Duodenal mucosa (tissue), 2 donors: ENCODE measurements around the gene LHX6.

Experiments used
- H3K27ac ChIP-seq: one replicate; pipeline ENCODE4 v1.7.0; 2013; ENCODE audit warnings: low read depth, low read length
- H3K27me3 ChIP-seq, 2 donors: one replicate each; pipeline ENCODE4 v1.7.0; 2013; ENCODE audit warnings: low read length in 2 of 2, control low read depth in 1 of 2; ENCODE audit not compliant: insufficient read depth in 2 of 2, control insufficient read depth in 1 of 2
- H3K36me3 ChIP-seq, 2 donors: one replicate each; pipeline ENCODE4 v1.7.0; 2013; ENCODE audit warnings: low read length in 2 of 2, control low read depth in 1 of 2; ENCODE audit not compliant: insufficient read depth in 2 of 2, control insufficient read depth in 1 of 2
- H3K4me1 ChIP-seq, 2 donors: one replicate each; pipeline ENCODE4 v1.7.0; 2013; ENCODE audit warnings: low read length in 2 of 2, control low read depth in 1 of 2; ENCODE audit not compliant: insufficient read depth in 2 of 2, control insufficient read depth in 1 of 2
- H3K4me3 ChIP-seq, 2 donors: one replicate each; pipeline ENCODE4 v1.7.0; 2013; ENCODE audit warnings: low read length in 2 of 2, low read depth in 1 of 2
- H3K9ac ChIP-seq, 2 donors: one replicate each; pipeline ENCODE4 v1.7.0; 2013; ENCODE audit warnings: low read length in 2 of 2, low read depth in 1 of 2
- H3K9me3 ChIP-seq, 2 donors: one replicate each; pipeline ENCODE4 v1.7.0; 2013; ENCODE audit warnings: low read length in 2 of 2, control low read depth in 1 of 2; ENCODE audit not compliant: control insufficient read depth in 1 of 2

The LHX6 gene

DNA sequence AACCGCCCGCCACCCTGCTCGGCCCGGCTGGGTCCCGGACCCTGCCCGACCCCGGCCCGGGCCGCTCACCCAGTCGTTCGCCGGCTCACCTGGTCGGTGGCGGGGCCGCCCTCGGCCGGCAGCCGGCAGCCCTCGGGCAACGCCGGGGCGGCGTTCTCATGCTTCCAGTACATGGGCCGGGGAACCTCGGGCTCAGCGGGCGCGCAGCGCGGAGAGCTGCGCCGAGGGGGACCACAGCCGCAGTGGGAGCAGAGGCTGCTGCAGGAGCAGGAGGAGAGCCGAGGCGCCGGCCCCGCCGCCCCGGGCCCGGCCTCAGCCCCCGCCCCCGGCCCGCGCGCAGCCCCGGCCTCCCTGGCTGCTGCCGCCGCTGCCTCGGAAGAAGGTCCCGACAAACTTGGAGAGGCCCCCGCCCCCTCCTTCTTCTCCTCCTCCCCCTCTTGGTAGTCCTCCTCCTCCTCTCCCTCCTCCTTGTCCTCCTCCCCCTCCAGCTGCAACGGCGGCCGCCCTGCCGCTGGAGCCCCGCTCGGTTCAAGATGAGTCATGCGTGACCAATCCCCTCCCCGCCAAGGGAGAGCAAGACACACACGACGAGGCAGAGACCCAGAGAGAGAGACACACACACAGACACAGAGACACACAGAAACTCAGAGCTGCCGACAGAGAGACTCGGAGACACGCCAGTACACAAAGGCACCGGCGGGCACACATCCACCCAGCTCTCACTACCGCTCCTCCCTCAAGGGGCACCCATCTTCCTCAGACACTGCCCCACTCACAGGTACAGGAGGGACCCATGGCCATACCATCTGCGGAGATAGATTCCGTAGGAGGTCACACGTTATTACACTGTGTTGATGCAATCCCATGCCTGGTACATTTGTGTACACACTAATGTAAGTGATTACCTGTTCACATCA lies at the start of gene LHX6:
Gene LHX6, minus strand, starts transcription at position 390 of the 917 bp plus-strand sequence. Its CDS starts 217 bp downstream, at position 173.
- H3K27ac ChIP-seq = no peak within 1 kb of the TSS
- H3K4me3 ChIP-seq = peak within 1 kb of the TSS; percentile 35 to 40
- no peaks in the 10 kb centered on the region for H3K36me3 ChIP-seq
- no peaks in the 10 kb centered on the region for H3K9me3 ChIP-seq
- peaks cover 72 to 73% of the 10 kb centered on the region in 2 donors for H3K27me3 ChIP-seq
- H3K4me1 ChIP-seq = peaks cover 0 to 7% of the 10 kb centered on the region in 2 donors
- H3K9ac ChIP-seq = no peak within 1 kb of the TSS

DNA sequence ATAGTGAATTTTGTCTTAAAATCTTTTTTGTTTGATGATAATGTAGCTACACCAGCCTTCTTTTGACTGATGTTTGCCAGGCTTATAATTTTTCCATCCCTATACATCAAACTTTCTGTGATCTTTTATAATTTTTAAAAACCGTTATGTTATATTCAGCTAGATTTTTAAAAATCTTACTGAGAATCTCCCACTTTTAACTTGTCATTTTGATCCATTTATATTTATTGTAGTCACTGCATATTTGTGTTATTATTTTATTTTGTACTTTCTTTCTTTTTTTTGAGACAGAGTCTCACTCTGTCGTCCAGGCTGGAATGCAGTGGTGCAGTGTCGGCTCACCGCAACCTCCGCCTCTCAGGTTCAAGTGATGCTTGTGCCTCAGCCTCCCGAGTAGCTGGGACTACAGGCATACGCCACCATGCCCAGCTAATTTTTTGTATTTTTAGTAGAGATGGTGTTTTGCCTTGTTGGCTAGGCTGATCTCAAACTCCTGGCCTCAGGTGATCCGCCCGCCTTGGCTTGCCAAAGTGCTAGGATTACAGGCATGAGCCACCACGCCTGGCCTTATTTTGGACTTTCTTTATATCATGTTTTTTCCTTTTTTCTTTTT lies 48.6 kb upstream of the LHX6 start:
- H3K4me1 ChIP-seq = peaks cover 0 to 7% of the 10 kb centered on the region in 2 donors
- H3K36me3 ChIP-seq = peaks cover 4 to 34% of the 10 kb centered on the region in 2 donors
- no peak overlapping the region for H3K27ac ChIP-seq
- H3K27me3 ChIP-seq = no peaks in the 10 kb centered on the region
- no peak overlapping the region for H3K9ac ChIP-seq
- no peaks in the 10 kb centered on the region for H3K9me3 ChIP-seq
- no peak overlapping the region for H3K4me3 ChIP-seq

DNA sequence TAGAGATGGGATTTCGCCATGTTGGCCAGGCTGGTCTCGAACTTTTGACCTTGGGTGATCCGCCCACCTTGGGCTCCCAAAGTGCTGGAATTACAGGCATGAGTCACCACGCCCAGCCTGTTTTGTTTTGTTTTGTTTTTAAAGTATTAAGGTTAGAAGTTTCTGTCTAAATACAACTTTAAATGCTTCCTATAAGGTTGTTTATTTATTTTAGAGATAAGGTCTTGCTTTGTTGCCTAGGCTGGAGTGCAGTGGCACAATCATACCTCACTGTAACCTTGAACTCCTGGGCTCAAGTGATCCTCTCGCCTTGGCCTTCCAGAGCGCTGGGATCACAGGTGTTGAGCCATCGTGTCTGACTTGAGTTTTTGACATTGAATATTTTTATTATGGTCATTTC lies 47.3 kb upstream of the LHX6 start:
- H3K4me1 ChIP-seq = peaks cover 0 to 18% of the 10 kb centered on the region in 2 donors
- no peaks in the 10 kb centered on the region for H3K9me3 ChIP-seq
- H3K4me3 ChIP-seq = no peak overlapping the region
- no peak overlapping the region for H3K27ac ChIP-seq
- no peaks in the 10 kb centered on the region for H3K27me3 ChIP-seq
- H3K9ac ChIP-seq = no peak overlapping the region
- peaks cover 9 to 32% of the 10 kb centered on the region in 2 donors for H3K36me3 ChIP-seq

DNA sequence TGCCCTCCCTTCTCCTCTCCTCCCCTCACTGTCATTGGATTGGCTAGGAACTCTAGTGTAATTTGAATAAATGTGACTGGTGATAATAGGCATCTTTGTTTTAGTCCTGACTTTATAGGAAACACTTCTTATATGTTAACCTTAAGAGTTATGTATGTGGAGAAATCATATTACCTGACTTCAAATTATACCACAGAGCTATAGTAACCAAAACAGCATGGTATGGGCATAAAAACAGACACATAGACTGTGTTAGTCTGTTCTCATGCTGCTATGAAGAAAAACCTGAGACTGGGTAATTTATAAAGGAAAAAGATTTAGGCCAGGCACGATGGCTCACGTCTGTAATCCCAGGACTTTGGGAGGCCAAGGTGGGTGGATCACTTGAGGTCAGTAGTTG lies 45.3 kb upstream of the LHX6 start:
- Histone ChIP-seq H3K27me3 (no peaks in the 10 kb centered on the region), H3K4me3 (no peak overlapping the region)

DNA sequence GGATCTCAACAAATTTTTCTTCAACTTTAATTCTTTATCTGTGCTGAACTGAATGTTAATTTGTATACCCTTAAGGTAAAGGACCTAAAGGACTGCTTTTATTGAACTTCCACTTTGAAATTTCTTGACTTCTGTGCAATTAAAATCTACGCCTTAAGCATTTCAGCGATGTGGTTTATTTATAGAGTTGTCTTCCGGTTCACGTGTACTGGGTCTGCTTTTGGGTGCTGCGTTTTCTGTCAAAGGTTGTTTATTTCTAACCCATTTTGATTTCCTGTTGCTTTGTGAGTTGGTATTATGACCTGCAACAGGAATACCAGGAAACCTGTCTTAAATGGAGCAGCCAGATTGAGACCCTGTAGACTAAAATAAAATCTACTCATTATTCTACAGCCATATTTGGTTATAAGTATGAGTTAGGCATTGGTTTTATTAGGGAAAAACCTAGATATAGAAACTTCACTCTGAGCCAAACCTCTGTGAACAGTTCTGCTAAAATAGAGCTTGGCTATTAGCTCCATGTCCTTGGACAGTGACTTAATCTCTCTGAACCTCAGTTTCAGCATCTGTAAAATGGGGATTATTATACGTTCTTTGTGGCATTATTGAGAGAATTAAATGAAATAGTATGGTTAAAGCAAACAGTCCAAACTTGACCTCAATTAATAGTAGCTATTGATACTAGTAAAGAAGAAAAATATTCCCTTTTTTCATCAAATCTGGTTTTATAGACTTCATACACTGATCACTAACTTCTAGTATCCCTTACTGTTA lies 39.5 kb upstream of the LHX6 start:
- Histone ChIP-seq H3K27me3 (no peaks in the 10 kb centered on the region), H3K9ac (no peak overlapping the region), H3K9me3 (no peaks in the 10 kb centered on the region), H3K36me3 (peaks cover 11 to 12% of the 10 kb centered on the region in 2 donors), H3K27ac (no peak overlapping the region), H3K4me1 (peaks cover 17 to 37% of the 10 kb centered on the region in 2 donors), H3K4me3 (no peak overlapping the region)

More for the DNA sequence above, 45.3 kb upstream of the LHX6 start:
- H3K9me3 ChIP-seq = no peaks in the 10 kb centered on the region
- H3K4me1 ChIP-seq = peaks cover 0 to 19% of the 10 kb centered on the region in 2 donors
- H3K36me3 ChIP-seq = peaks cover 11 to 27% of the 10 kb centered on the region in 2 donors
- H3K9ac ChIP-seq = no peak overlapping the region
- no peak overlapping the region for H3K27ac ChIP-seq

DNA sequence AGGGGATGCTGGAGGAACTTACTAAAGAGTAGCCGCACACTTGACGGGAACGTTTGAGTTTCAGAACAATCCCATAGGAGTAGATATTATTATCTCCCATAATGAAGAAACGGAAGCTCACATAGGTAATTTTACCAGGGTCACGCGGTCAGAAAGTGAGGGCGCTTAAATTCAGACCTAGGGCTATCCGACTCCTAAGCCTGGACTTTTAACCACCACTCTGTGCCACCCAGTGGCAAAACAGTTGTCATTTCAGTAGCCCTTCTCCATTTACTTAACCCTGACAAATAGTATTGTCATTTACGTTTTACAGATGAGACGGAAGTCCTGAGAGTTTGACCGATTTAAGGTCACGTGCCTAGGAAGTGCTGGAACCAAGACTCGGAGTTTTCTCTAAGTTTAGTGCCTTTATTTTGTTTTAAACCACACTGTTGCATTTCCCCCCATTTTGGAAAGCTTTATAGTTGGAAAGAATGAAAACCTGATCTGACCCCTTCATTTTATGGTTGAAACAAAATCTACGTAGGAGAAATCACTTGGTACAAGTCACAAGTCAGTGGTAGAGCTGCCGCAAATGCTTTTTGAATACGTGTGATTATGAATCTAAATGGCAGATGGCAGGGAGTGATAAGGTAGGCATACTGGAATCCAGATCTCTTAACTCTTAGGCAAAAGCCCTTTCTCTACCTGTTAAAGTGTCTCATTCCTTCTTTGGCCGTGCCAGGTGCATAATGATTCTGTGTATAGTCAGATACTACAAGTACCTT lies 36.6 kb upstream of the LHX6 start:
- peaks cover 7 to 10% of the 10 kb centered on the region in 2 donors for H3K36me3 ChIP-seq
- H3K4me3 ChIP-seq = peak overlapping the region; percentile 83 to 99
- H3K27ac ChIP-seq = peak overlapping the region; percentile 97
- no peaks in the 10 kb centered on the region for H3K9me3 ChIP-seq
- peak overlapping the region; percentile 74 to 91 for H3K9ac ChIP-seq
- H3K27me3 ChIP-seq = no peaks in the 10 kb centered on the region
- H3K4me1 ChIP-seq = peaks cover 31 to 39% of the 10 kb centered on the region in 2 donors

DNA sequence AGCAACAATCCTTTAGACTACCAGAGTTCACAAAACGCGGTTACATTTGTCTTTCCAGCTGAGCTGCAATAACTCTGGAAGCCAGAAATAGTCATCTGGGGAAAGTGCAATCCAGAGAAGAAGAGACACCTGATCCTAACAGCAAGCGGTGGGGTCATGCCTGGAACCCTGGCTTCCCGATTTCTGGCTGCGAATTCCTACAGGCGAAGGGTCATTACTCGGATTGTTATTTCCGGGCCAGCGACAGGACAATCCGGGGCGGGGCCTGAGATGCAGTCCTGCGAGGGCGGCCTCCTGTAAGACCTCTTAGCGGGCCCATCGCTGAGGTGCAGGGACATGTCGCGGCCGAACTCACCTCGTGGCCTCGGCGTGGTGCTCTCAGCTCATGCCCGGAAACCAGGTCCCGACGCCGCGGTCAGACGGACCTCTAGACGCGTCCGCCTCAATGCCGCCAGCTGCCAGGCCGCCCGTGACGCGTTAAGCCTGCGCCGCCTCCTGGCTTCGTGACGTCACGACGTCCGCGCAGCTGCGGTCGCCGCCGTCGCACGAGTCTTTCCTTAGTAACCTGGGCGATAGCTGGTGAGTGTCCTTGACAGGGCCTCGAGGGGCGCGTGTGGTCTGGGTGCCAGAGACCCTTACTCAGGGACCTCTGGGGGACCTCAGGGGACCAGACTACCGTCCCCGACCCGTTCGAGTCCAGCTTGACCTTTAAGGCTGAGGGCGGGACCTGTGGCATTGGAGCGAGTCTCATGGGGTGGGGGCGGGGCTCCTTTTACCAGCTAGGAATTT lies 35.8 kb upstream of the LHX6 start, which contains the start of the genes MRRF and RBM18:
Gene MRRF, plus strand, starts transcription at position 523 of the 789 bp plus-strand sequence. CDS start 6,010 bp downstream, outside the sequence.
Gene RBM18, minus strand, starts transcription at position 481 of the 789 bp plus-strand sequence. CDS start 3,348 bp downstream, outside the sequence.
- peak within 1 kb of the TSS; percentile 74 to 91 for H3K9ac ChIP-seq
- H3K36me3 ChIP-seq = peaks cover 7 to 18% of the 10 kb centered on the region in 2 donors
- no peaks in the 10 kb centered on the region for H3K9me3 ChIP-seq
- H3K4me1 ChIP-seq = peaks cover 31 to 39% of the 10 kb centered on the region in 2 donors
- peak within 1 kb of the TSS; percentile 97 for H3K27ac ChIP-seq
- no peaks in the 10 kb centered on the region for H3K27me3 ChIP-seq
- H3K4me3 ChIP-seq = peak within 1 kb of the TSS; percentile 83 to 99

DNA sequence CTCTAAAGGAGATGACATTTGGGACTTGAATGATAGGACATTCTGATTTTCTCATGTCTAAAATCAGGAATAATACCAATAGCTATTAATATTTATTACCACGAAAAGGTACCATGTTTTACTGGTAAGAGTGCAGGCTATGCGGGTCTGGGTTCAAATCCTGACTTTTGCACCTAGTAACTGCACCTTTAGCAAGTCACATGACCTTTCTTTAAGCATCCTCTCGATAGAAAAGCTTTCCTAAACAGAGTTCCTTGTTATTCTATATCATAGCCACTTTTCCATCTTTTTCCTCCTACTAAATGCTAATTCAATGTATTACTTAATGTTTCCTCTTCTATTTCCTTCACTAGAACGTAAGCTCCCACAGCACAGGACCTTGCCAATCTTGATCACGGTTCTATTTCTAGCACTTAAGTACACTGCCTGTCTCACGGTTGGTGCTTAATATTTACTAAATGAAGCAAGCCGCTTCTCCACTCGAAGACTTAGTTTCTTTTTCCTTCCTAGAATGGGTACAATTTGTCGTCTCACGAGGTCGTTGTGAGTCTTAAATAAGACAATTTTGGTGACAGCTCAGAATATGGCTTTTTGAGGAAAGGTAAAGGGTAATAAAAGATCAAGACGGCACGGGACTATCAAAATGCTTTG lies 35.1 kb upstream of the LHX6 start:
- H3K4me3 ChIP-seq = peak overlapping the region; percentile 83 to 99
- peaks cover 12 to 25% of the 10 kb centered on the region in 2 donors for H3K36me3 ChIP-seq
- peak overlapping the region; percentile 97 for H3K27ac ChIP-seq
- no peaks in the 10 kb centered on the region for H3K9me3 ChIP-seq
- H3K27me3 ChIP-seq = no peaks in the 10 kb centered on the region
- peak overlapping the region; percentile 74 to 91 for H3K9ac ChIP-seq
- peaks cover 31 to 39% of the 10 kb centered on the region in 2 donors for H3K4me1 ChIP-seq
